Kidney epithelial cell (primary cell): ENCODE measurements around the gene LAMC3. TPM values are rescaled to one million over a fixed set of nuclear protein-coding genes. Genes with fewer than 3 reads are reported as not detected.

Experiments
- DNase-seq: peaks from one replicate; pipeline ENCODE4 v3.0.0-alpha.2; 2010; ENCODE audit warnings: low read depth
- H3K27me3 ChIP-seq: 2 replicates; pipeline ENCODE4 v1.6.0; 2011; ENCODE audit warnings: low read length; ENCODE audit not compliant: control insufficient read depth, insufficient read depth
- H3K36me3 ChIP-seq: 2 replicates; pipeline ENCODE4 v1.5.1; 2011; ENCODE audit warnings: low read length; ENCODE audit not compliant: control insufficient read depth, insufficient read depth
- H3K4me3 ChIP-seq: 2 replicates; pipeline ENCODE4 v1.5.1; 2011; ENCODE audit warnings: low read depth, mild to moderate bottlenecking, control low read depth, low read length
- total RNA-seq: library from RNA; depleted of rRNA; stranded (reverse); fragments of >200 nt; gene quantifications from 2 replicates; pipeline ENCODE4 v1.2.3, GENCODE V29; 2015
- TF ChIP-seq, protein P1 (sequence below): IDR thresholded peaks from 2 replicates; pipeline ENCODE4 v1.5.1; 2011; ENCODE audit warnings: mild to moderate bottlenecking, moderate library complexity, low read length, control low read depth, inconsistent platforms; ENCODE audit not compliant: insufficient read depth, poor library complexity, severe bottlenecking

The LAMC3 gene
- total RNA-seq, 1 donor from 2014 or later: 7.5 TPM

DNA sequence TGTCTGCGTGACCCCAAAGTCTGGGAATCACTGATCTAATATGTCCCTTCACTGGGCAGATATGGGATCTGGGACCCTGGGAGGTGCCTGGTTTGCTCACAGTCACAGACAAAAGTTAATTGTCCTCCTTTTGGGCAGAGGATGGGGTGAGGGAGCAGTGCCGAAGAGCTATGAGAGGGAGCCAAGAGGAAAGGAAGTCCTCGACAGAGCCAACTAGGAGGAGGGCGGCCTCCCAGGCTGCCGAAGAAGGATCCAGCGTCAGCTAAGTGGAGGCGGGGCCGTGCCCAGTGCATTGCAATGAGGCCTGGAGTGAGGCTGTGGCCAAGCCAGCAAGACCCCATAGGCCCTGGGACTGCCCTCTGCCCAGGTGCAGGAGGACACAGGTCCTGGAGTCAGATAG is 98.8 kb downstream of the LAMC3 start:
- TF ChIP-seq, protein P1, sequence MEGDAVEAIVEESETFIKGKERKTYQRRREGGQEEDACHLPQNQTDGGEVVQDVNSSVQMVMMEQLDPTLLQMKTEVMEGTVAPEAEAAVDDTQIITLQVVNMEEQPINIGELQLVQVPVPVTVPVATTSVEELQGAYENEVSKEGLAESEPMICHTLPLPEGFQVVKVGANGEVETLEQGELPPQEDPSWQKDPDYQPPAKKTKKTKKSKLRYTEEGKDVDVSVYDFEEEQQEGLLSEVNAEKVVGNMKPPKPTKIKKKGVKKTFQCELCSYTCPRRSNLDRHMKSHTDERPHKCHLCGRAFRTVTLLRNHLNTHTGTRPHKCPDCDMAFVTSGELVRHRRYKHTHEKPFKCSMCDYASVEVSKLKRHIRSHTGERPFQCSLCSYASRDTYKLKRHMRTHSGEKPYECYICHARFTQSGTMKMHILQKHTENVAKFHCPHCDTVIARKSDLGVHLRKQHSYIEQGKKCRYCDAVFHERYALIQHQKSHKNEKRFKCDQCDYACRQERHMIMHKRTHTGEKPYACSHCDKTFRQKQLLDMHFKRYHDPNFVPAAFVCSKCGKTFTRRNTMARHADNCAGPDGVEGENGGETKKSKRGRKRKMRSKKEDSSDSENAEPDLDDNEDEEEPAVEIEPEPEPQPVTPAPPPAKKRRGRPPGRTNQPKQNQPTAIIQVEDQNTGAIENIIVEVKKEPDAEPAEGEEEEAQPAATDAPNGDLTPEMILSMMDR: no peak
- no peak for DNase-seq
- Histone ChIP-seq H3K4me3 (no peak overlapping the region), H3K36me3 (no peaks in the 10 kb centered on the region), H3K27me3 (no peaks in the 10 kb centered on the region)

DNA sequence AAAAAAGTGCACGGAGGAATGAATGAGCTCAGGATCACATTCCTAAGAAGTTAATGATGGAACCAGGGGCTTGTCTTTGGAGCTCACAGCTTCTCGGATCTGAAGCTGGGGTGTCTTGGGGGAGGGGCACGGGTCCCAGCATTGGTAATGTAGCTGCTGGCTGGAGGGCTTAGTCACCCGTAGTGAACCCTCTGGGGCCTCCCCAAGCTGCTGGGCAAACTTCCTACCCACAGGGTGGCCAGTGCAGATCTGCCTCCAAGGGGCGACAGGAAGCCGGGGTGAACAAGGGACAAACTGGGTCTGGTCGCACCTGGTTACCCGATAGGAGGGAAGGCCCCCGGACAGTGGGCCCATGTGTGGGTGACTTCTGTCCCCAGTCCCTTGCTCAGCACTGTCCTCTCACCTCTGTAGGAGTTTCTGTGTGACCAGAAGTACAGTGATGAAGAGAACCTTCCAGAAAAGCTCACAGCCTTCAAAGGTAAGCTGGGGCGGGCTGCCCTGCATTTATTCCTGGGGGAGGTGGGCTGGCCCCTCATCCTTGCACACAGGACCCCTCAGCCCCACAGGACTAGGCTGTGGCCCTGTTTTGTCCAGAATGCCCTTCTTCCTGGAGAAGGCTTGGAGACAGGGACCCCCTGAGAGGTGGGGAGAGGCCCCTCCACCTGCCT is 102.3 kb downstream of the LAMC3 start:
- Histone ChIP-seq H3K36me3 (no peaks in the 10 kb centered on the region), H3K27me3 (no peaks in the 10 kb centered on the region), H3K4me3 (peak overlapping the region; percentile 34)
- TF ChIP-seq, protein P1: no peak
- DNase-seq: peak; percentile 71

DNA sequence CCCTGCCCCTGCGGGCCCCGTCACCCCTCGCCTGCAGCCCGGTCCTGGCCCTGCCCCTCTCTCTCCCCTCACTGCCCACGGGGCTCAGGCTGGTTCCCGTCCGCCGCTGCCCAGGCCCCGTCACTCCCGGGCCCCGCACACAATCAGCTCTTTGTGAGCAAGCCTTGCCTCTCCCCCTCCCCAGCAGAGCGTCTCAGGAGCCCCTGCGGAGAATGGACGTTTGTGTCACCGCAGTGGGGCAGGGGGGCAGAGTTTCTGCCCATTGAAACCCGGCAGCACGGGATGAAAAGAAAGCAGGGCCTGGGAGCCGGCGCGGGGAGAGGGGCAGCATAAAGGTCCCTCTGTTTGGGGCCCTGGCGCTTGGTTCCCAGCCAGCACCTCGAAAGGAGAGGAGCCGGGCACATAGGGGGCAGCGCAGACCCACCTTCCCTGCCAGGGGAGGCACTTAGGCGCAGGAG is 102.9 kb downstream of the LAMC3 start:
- no peak for DNase-seq
- Histone ChIP-seq H3K36me3 (no peaks in the 10 kb centered on the region), H3K27me3 (no peaks in the 10 kb centered on the region), H3K4me3 (peak overlapping the region; percentile 34)
- TF ChIP-seq, protein P1: peak; percentile 4

DNA sequence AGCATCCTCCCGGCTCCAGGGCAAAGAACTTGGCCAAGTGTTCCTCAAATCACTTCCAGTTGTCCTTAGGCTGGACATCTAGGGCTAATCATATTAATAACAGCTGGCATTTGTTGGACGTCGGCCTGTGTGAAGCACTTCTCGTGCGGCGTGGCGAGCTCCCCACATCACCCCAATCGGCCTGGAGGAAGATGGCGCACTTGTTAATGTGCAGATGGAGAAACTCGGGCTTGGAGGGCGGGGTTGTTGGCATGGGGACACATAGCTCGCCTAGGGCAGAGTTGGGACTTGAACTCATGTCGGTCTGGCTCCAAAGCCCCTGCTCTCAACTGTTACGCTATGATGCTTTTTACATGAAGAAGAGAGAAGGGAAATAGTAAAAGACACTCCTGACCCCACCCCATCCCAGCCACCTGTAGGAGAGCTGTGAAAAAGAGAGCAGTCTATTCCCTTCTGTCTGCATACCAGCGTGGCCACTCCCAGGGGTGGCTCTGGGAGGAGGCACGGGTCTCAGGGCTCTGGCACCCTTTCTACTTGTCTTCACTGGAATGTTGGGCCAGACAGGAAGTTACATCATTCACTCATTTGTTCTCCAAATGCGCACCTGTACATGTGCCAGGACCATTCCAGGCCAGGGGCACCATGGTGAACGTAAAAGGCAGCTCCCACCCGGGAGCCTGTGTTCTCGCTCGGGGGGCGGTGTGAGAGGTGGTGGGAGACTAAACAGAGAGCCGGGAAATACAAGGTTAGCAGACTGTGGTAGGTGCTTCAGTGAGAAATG is 103.6 kb downstream of the LAMC3 start:
- Histone ChIP-seq H3K4me3 (peak overlapping the region; percentile 34), H3K36me3 (no peaks in the 10 kb centered on the region), H3K27me3 (no peaks in the 10 kb centered on the region)
- DNase-seq: no peak
- TF ChIP-seq, protein P1: no peak

DNA sequence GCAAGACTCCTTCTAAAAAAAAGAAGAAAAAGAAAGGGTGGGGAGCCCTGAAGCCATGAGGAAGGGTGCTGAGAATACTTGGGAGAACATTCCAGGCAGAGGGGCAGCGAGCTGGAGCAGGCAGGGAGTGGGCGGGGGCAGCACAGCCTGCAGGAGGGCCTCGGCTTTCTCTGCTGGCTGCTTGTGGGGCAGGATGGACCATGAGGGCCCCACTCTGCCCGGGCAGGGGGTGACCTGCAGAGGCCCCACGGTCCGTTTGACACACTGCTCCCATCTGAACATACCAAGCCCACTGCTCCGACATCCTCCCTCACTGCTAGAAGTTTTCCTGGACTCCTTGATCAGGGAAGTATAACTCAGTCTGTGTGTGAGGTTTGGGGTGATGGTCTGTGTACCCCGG is 104.7 kb downstream of the LAMC3 start:
- no peaks in the 10 kb centered on the region for H3K36me3 ChIP-seq
- H3K4me3 ChIP-seq: no peak overlapping the region
- no peaks in the 10 kb centered on the region for H3K27me3 ChIP-seq
- DNase-seq: no peak
- TF ChIP-seq, protein P1: no peak
